ENCODE results near the gene BCL2L13.

DNA sequence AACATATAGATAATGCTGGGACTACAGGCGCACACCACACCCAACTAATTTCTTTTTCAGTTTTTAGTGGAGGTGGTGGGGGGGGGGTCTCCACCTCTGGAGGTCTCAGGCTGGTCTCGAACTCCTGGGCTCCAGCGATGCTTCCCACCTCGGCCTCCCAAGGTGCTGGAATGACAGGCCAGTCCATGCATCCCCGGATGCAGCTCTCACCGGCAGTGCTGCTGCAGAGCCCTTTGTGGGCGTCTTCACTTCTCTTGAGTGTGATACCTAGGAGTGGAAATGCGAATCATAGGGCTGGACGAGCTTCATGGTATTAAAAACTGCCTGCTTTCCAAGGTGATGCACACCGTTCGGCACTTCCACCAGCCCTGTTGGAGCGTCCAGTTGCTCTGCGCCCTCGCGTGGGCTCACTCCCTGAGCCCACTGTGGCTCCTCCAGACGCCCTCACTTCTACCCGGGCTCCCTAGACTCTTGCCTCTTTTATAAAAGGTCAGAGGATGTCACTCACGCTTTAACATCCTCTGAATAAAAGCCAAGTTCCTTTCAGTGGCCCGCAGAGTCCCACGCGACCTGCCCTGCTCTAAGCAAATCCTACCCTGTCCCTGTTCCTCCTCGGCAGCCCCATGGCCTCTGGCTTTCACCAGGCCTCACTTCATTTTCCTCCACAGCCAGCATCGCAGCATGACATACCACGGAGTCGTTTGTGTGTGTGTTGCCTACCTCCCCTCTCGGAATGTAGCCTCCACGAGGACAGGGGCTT is 136.5 kb downstream of the BCL2L13 start:
- TF ChIP-seq, protein P1, sequence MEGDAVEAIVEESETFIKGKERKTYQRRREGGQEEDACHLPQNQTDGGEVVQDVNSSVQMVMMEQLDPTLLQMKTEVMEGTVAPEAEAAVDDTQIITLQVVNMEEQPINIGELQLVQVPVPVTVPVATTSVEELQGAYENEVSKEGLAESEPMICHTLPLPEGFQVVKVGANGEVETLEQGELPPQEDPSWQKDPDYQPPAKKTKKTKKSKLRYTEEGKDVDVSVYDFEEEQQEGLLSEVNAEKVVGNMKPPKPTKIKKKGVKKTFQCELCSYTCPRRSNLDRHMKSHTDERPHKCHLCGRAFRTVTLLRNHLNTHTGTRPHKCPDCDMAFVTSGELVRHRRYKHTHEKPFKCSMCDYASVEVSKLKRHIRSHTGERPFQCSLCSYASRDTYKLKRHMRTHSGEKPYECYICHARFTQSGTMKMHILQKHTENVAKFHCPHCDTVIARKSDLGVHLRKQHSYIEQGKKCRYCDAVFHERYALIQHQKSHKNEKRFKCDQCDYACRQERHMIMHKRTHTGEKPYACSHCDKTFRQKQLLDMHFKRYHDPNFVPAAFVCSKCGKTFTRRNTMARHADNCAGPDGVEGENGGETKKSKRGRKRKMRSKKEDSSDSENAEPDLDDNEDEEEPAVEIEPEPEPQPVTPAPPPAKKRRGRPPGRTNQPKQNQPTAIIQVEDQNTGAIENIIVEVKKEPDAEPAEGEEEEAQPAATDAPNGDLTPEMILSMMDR (IDR thresholded peaks at IDR 0.05) = no peak
- TF ChIP-seq POLR2A (IDR thresholded peaks at IDR 0.05) = no peak

Data from thyroid gland (tissue), 4 donors.